ENCODE results near the gene PIANP. TPM values are rescaled to one million over a fixed set of nuclear protein-coding genes. Genes with fewer than 3 reads are reported as not detected.
"Not testable (repeated sequence)": the region's sequence is repeated elsewhere in the genome, so short reads cannot be mapped to it uniquely, and the experiment has no call there.

PIANP gene
- total and polyA plus RNA-seq, 2 of the 4 experiments (the other 2 are of a cell fraction), result 0.18 to 6.8 TPM

- H3K27me3 ChIP-seq (ENCODE audit: control insufficient read depth, insufficient read depth, low read length); H4K5ac ChIP-seq (ENCODE audit: low read depth, low read length); DNase-seq; H2AFZ ChIP-seq (replicated peaks; ENCODE audit: low read length, poor library complexity); dilution Hi-C loops (cut with HindIII; ENCODE audit: low sequenced_read_pairs, unreplicated experiment); H2BK120ac ChIP-seq (ENCODE audit: low read depth, low read length); H3K4me2 ChIP-seq (ENCODE audit: low read depth, low read length); intact Hi-C loops (cut with micrococcal nuclease); H3K4me1 ChIP-seq (ENCODE audit: control insufficient read depth, insufficient read depth, low read length); H4K91ac ChIP-seq (ENCODE audit: insufficient read depth, low read depth, low read length); H2BK20ac ChIP-seq (ENCODE audit: low read depth, low read length); H2BK5ac ChIP-seq (ENCODE audit: low read depth, low read length, poor library complexity, severe bottlenecking); H3K9ac ChIP-seq (ENCODE audit: low read depth, low read length); H3K18ac ChIP-seq (ENCODE audit: low read depth, low read length); H3K56ac ChIP-seq (ENCODE audit: extremely low read depth, insufficient read depth, low read length); H2AK9ac ChIP-seq (replicated peaks; ENCODE audit: low read depth, low read length, poor library complexity); H2AK5ac ChIP-seq (ENCODE audit: low read depth, low read length); H3K14ac ChIP-seq (replicated peaks; ENCODE audit: low read depth, low read length); H3K23ac ChIP-seq (ENCODE audit: low read depth, low read length); H4K8ac ChIP-seq (ENCODE audit: low read depth in 2 of 2, low read length in 2 of 2); H3K79me1 ChIP-seq (ENCODE audit: low read depth in 1 of 2, low read length in 2 of 2); H3K4me3 ChIP-seq (ENCODE audit: insufficient read depth, low read depth, low read length); H3K9me3 ChIP-seq (ENCODE audit: control insufficient read depth, insufficient read depth, low read length); H3K9me1 ChIP-seq (ENCODE audit: insufficient read depth, low read length); ATAC-seq (ENCODE audit: low read depth); H2BK15ac ChIP-seq (ENCODE audit: low read depth, low read length); H3K4ac ChIP-seq (ENCODE audit: low read depth, low read length); H3K27ac ChIP-seq (ENCODE audit: insufficient read depth, low read length); BruUV-seq (replicated peaks); H4K20me1 ChIP-seq (ENCODE audit: insufficient read depth, low read length); in situ Hi-C loops (cut with MboI; ENCODE audit: low sequenced_read_pairs): not testable (repeated sequence)
- WGBS, 2 experiments (ENCODE audit: extremely low coverage in 2 of 2, insufficient read length in 1 of 2), result no CpG with 5 or more reads among the region's 7 CpGs
- ChIA-PET CTCF (interaction anchor here (0.6 kb wide), 1 partner anchor 155 kb away, joined by 3 read pairs; no protein-coding TSS in a partner anchor), POLR2A (ENCODE audit: unreplicated experiment) (interaction anchor here (0.6 kb wide), 1 partner anchor 20 kb away, joined by 3 read pairs; the partner anchor contains the start of gene COPS7A)
- H3K36me3 ChIP-seq (ENCODE audit: control insufficient read depth, insufficient read depth, low read length), result peaks cover 26% of the 10 kb centered on the region
Measured at GRCh38 chr12:6743300-6743699, 42.7 kb upstream of the PIANP start.

All from IMR-90 (cell line).